GM12873 (cell line): ENCODE measurements around the gene ROBO2.

ENCODE experiments used
- CTCF ChIP-seq: IDR thresholded peaks from 2 replicates; pipeline ENCODE4 v1.5.1; 2012; ENCODE audit warnings: low read depth, mild to moderate bottlenecking, moderate library complexity, low read length, control low read depth; ENCODE audit not compliant: insufficient read depth; ENCODE audit errors: missing control alignments

The ROBO2 gene

GRCh38 chr3:77304700-77305021, 264.8 kb downstream of the ROBO2 start:
- TF ChIP-seq CTCF: no peak

GRCh38 chr3:77309460-77309859, 269.6 kb downstream of the ROBO2 start:
- TF ChIP-seq CTCF: no peak

- TF ChIP-seq CTCF: no peak
Observed at GRCh38 chr3:77313843-77314242, 273.9 kb downstream of the ROBO2 start.

GRCh38 chr3:77319711-77320110, 279.8 kb downstream of the ROBO2 start:
- peak; percentile 12 for TF ChIP-seq CTCF

DNA sequence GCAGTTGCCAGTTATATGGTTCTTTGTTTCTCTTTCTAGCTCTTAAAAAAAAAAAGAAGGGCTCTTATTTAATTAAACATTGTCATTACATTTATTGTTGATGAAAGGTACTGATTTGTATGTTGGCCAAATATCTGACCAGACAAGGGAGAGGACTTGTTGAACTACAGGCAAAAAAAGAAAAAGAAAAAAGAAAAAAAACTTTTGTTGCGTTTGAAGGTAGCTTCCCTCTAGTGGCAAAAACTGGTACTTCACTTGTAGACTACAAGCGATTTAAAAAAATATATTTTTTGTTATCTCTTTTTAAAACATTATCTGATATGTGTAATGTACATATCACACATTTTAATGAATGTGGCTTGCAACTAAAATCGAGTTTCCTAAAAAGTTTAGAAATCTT, 280.6 kb downstream of the ROBO2 start:
- peak; percentile 63 for TF ChIP-seq CTCF

DNA sequence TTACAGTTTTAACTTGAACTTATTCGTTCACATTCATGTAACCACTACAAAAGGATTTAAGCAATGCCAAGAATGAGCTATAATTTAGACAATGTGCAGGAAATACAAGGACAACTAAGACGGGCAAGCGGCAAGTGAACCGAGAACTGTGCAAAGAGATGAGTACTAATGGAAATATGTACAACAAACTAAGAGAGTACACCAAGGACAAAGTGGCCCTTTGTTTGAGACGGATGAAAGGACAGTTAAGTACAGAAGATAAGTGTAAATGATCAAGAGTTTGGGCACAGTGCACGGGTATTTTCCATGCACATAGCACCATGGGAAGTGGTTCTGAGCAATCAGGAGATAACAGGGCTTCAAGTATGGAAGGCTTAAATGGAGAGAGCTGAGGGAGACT, 281.7 kb downstream of the ROBO2 start:
- no peak for TF ChIP-seq CTCF

DNA sequence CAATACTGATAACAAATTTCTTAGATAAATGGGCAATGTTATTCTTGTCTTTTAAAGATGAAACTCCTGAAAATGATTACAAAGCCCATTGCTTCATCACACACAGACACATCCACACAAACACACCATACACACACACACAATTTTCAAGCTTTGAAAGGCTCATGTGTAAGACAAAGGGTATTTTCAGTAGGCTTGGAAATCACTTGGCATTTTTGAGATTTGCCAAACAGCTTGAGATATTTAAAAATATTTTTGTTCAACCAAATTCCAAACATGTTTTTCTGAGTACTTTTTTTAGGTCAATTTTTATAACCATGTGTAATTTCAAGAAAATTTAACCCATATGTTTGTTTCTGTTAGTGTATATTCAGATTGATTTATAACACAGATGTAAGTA, 283.7 kb downstream of the ROBO2 start:
- no peak for TF ChIP-seq CTCF

GRCh38 chr3:77324105-77324504, 284.2 kb downstream of the ROBO2 start:
- TF ChIP-seq CTCF: no peak
